NCI-H524 (cell line): ENCODE results near the gene STX12.
"Not testable (repeated sequence)": the region's sequence is repeated elsewhere in the genome, so short reads cannot be mapped to it uniquely, and the experiment has no call there.

Source experiments
- DNase-seq, 2 experiments: peaks; one replicate each; lab custom pipeline; 2025; lab: John Stamatoyannopoulos, UW

Gene STX12

GRCh38 chr1:27775336-27775735 lies 2.3 kb downstream of the STX12 start:
- not testable (repeated sequence) for DNase-seq

DNA sequence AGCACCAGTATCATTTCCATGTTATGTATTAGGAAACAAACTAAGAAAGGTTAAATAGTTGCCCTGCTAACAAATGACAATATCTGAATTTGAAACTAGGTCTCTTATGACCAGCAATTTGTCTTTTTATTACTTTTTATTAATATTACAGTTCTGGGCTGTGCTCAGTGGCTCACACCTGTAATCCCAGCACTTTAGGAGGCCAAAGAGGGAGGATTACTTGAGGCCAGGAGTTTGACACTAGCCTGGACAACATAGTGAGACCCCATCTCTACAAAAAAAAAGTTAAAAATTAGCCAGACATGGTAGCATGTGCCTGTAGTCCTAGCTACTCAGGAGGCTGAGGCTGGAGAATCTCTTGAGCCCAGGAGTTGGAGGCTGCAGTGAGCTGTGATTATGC lies 3.3 kb downstream of the STX12 start:
- DNase-seq, result not testable (repeated sequence)

- DNase-seq, result no peak
Measured at GRCh38 chr1:27778056-27778455, 5.0 kb downstream of the STX12 start.

DNA sequence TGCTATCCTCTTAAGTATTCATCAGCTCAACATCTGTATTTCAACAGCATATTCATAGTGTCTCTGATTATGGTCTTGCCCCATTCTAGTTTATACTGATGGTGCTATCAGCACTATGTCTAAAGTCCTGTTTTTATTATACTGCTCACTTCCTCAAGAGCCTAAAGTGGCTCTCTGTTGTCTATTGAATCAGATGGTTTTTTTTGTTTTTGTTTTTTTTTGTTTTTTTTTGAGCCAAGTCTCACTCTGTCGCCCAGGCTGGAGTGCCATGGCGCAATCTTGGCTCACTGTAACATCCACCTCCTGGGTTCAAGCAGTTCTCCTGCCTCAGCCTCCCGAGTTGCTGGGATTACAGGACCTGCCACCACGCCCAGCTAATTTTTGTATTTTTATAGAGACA lies 6.1 kb downstream of the STX12 start:
- no peak for DNase-seq

DNA sequence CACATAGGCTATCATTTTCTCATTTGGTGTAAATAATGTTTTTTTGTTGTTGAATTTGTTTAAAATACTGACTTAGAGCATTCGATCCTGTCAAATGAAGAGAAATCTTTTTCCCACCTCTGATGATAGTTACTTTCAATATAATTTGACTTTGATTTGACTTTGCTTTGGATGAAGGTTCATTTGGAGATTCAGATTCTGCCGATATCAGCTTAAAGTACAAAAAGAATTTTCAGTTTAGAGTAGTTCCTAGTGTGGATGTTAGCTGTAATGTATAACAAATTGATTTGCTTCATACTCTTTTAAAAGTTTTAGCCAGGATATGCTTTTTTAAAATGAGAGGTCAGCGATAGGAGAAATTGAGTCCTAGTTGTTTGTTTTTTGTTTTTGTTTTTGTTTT lies 9.9 kb downstream of the STX12 start:
- DNase-seq, result no peak

GRCh38 chr1:27784700-27785099 lies 11.7 kb downstream of the STX12 start:
- DNase-seq, result no peak

GRCh38 chr1:27785781-27786455 lies 12.9 kb downstream of the STX12 start:
- DNase-seq, result no peak

DNA sequence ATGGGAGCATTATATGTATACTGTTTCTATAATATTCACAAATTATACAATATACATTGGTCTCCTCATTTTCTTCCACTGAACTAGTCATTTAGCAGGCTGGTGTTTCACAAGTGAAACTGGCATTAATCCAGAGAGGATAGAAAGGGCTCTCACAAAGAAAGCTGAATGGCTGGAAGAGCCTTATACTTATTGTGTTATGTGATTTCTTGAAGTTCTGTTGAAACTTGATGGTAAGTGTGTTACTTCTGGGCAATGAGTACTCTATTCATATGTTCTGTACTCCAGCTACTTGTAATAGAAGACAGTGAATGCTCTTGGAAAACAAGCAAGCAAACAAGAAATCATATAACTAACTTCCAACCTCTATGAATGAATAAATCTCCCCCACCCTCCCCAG lies 14.9 kb downstream of the STX12 start:
- DNase-seq, result no peak

- DNase-seq, result no peak
Measured at GRCh38 chr1:27789540-27790041, 16.6 kb downstream of the STX12 start.

- not testable (repeated sequence) for DNase-seq
Measured at GRCh38 chr1:27790270-27790669, 17.3 kb downstream of the STX12 start.

DNA sequence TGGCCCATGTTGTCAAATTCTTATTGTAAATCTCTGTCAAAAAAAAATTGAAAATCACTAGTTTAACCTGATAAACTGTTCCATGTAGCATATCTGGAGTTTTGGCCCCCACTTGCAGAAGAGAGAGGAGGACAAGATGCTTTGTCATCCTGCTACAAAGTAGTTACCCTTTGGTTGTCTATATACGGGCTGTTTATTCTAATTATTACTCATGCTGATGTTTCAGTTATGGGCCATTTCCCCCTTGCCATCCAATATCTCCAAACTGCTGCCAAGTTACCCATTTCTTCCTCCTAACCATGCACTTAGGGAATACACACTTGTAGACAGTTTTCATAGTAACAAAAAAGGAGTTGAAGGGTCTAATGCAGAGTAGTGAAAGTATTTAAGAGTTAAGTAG lies 22.6 kb downstream of the STX12 start:
- DNase-seq, result no peak

- DNase-seq, result no peak
Measured at GRCh38 chr1:27804791-27805190, 31.8 kb downstream of the STX12 start.

DNA sequence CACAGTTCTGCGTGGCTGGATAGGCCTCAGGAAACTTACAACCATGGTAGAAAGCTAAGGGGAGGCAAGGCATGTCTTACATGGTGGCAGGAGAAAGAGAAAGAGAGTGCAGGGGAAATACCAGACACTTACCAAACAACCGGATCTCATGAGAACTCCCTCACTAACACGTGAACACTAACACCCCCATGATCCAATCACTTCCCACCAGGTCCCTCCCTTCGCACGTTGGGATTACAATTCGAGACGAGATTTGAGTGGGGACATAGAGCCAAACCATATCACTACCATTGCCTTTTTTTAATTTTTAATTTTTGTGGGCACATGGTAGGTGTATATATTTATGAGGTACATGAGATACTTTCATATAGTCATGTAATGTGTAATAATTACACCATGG lies 33.7 kb downstream of the STX12 start:
- no peak for DNase-seq

DNA sequence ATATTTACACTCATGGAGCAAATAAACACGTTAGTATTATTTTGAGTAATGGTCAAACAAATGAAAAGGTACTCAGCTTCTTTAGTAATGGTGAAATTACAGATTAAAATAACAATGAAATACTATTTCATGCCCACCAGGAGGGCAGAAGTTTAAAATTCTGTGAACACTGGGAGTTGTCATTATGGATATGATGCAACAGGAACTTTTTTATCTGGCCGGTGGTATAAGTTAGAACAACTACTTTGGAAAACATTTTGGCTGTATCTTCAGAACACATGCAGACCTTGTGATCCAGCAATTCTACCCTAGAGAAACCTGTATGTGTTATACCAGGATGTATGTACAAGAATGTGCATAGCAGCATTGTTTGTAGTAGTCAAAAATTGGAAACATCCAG lies 34.4 kb downstream of the STX12 start:
- DNase-seq, result no peak

DNA sequence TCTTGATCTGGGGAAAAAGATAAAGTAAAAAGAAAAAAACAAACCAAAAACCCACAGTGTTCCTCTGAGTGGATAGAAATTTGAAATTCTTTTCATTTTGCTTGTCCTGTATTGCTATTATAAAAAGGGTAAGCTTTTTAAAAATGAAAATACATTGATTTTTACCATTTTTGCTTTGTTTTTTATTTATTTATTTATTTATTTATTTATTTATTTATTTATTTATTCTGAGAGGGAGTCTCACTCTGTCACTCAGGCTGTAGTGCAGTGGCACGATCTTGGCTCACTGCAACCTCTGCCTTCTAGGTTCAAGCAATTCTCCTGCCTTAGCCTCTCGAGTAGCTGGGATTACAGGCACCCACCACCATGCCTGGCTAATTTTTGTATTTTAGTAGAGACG lies 35.1 kb downstream of the STX12 start:
- DNase-seq, result not testable (repeated sequence)

GRCh38 chr1:27809883-27810282 lies 36.9 kb downstream of the STX12 start:
- DNase-seq, result no peak

GRCh38 chr1:27811741-27812500 lies 38.9 kb downstream of the STX12 start:
- DNase-seq, result no peak

DNA sequence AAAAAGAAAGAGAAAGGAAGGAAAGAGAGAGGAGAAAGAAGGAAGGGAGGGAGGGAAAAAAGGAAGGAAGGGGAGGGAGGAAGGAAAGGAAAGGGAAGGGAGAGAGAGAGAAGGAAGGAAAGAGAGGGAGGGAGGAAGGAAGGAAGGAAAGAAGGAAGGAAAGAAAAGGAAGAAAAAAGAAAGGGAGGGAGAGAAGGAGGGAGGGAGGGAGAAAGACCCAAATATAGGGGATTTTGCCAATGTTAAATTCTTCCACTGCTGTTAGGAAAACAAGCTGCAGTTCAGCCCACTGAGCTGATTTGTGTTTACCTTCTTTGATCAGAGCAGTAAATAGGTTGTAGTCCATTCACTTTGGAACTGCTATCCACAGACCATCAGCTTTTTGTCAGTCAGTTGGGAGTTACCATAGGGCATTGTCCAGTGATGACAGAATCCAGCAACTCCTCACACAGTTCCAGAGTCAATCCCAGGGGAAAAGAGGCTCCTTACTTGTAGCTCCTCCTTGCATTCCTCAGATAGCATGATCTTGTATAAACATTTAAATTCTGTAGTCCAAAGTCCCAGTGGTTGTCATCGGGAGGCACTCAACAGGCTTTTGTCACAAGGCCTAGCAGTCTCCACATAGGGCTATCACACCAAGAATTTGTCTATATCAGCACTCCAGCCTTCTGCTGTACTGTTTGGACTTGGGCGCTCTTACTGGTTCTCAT lies 44.1 kb downstream of the STX12 start:
- DNase-seq, result no peak

- no peak for DNase-seq
Measured at GRCh38 chr1:27821761-27822315, 48.8 kb downstream of the STX12 start.

DNA sequence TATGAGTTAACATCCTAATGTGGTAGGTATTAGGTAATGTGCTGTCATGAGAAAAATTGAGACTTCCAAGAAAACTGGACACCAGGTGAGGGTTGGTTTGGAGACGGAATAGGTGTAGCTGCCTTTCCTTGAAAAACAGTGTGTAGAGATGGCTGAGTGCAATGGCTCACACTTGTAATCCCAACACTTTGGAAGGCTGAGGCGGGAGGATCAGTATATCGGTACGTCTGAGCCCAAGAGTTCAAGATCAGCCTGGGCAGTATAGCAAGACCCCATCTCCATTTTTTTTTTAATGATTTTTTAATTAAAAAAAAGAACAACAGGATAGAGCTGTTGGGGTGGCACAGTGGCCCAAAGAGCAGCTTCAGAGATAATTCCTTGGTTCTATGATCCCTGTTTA lies 50.8 kb downstream of the STX12 start:
- DNase-seq, result no peak

DNA sequence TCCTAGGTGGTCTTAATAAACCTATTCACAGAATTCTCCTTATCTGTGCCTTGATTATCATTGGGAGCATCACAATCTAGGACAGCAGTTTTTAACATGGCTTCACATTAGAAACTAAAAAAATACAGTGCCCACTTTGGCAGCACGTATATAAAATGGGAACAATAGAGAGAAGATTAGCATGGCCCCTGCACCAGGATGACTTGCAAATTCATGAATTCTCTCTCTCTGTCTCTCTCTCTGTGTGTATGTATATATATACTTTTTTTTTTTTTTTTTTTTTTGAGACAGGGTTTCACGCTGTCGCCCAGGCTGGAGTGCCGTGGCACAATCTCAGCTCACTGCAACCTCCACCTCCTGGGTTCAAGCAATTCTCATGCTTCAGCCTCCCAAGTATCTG lies 51.4 kb downstream of the STX12 start:
- DNase-seq, result no peak

DNA sequence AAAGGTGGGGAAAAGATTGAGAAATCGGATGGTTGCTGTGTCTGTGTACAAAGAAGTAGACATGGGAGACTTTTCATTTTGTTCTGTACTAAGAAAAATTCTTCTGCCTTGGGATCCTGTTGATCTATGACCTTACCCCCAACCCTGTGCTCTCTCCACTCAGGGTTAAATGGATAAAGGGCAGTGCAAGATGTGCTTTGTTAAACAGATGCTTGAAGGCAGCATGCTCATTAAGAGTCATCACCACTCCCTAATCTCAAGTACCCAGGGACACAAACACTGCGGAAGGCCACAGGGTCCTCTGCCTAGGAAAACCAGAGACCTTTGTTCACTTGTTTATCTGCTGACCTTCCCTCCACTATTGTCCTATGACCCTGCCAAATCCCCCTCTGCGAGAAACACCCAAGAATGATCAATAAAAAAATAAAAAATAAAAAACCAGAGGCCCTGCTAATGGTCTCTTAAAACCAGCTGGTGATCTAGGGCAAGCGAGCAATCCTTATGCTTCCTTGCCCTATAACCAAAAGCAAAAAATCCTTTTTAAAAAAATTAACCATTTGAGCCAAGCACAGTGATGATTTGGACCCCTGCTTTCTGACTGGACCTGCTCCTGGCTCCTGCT lies 56.4 kb downstream of the STX12 start:
- not testable (repeated sequence) for DNase-seq
